Umbilical cord (tissue), 2 donors: Measurements from ENCODE around the gene MBP. TPM values are rescaled to one million over a fixed set of nuclear protein-coding genes. Genes with fewer than 3 reads are reported as not detected.

Experiments used
- DNase-seq: peaks from one replicate; pipeline ENCODE4 v3.0.0-alpha.2; 2015; ENCODE audit warnings: low spot score
- total RNA-seq: library from RNA; depleted of rRNA; stranded (reverse); fragments of >200 nt; gene quantifications from one replicate; pipeline ENCODE4 v1.2.3, GENCODE V29; 2014; ENCODE audit warnings: low replicate concordance; ENCODE audit not compliant: insufficient read depth

The MBP gene
- total RNA-seq, 1 donor from 2014 or later, result 20.0 TPM

GRCh38 chr18:77100751-77101355 is 31.7 kb downstream of the MBP start:
- no peak for DNase-seq

- no peak for DNase-seq
Measured at GRCh38 chr18:77099485-77100370, 32.9 kb downstream of the MBP start.

GRCh38 chr18:77098538-77099174 is 33.9 kb downstream of the MBP start:
- DNase-seq, result peak; percentile 69

GRCh38 chr18:77098029-77098428 is 34.6 kb downstream of the MBP start:
- DNase-seq, result no peak

GRCh38 chr18:77096936-77097886 is 35.4 kb downstream of the MBP start:
- DNase-seq, result no peak

- peak; percentile 89 for DNase-seq
Measured at GRCh38 chr18:77095391-77096371, 36.9 kb downstream of the MBP start.

GRCh38 chr18:77093586-77093985 is 39.0 kb downstream of the MBP start:
- peak; percentile 70 for DNase-seq

GRCh38 chr18:77093067-77093430 is 39.5 kb downstream of the MBP start:
- DNase-seq, result no peak

- DNase-seq, result no peak
Measured at GRCh38 chr18:77092104-77093066, 40.2 kb downstream of the MBP start.

GRCh38 chr18:77091366-77091765 is 41.2 kb downstream of the MBP start:
- DNase-seq, result no peak

GRCh38 chr18:77090546-77091174 is 41.9 kb downstream of the MBP start:
- no peak for DNase-seq

- no peak for DNase-seq
Measured at GRCh38 chr18:77089723-77090285, 42.8 kb downstream of the MBP start.

GRCh38 chr18:77088963-77089722 is 43.4 kb downstream of the MBP start:
- no peak for DNase-seq

- DNase-seq, result peak; percentile 87
Measured at GRCh38 chr18:77087393-77088141, 45.0 kb downstream of the MBP start.

GRCh38 chr18:77086656-77087392 is 45.8 kb downstream of the MBP start:
- DNase-seq, result no peak

GRCh38 chr18:77086034-77086433 is 46.5 kb downstream of the MBP start:
- DNase-seq, result peak; percentile 86
